Stimulated activated CD8-positive, alpha-beta memory T cell treated with anti-CD3 and anti-CD28 coated beads, Interleukin-7, amount 100 ng/mL, for 4 hours (primary cell): Measurements from ENCODE around the gene DEF6.

Experiments used
- DNase-seq, 2 donors: peaks; one replicate each; pipeline ENCODE4 v3.0.0-alpha.2; 2020; ENCODE audit warnings: low read depth in 2 of 2

The DEF6 gene

GRCh38 chr6:35343092-35343834 lies 45.6 kb downstream of the DEF6 start:
- DNase-seq: no peak

DNA sequence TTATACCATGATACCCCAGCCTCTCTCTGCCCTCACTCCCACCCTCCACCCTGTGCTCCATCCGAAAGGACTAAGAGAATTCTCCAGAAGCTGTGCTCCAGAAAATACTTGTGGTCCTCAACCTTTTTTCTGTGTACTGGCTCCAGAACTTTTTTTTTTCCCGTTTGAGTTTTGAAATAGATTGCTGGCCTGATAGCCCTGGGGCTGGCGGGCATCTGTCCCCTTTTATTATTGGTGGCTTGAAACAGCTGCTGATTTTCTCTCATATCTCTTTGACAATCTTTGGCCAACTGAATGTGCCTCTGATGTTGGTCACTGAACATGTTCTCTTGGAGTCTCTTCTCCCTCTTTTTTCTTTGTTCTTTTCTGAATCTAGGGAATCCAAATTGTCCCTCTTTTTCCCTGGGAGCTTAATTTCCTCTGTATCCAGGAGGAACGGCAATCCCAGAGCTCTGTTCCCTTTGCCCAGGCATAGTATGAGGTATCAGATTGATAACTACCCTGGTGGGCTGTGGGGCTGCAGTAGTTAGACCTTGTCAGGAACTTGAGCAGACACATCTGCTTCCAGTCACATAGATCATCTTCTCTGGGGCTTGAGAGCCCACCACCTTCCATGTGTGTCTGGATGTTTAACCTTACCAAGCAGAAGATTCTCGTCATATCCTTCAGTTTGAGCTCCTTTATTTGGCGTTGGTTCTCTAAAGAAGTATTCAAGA lies 46.4 kb downstream of the DEF6 start:
- DNase-seq: no peak

- DNase-seq: no peak
These were observed 53.8 kb downstream of the DEF6 start for GRCh38 chr6:35351422-35351821.

DNA sequence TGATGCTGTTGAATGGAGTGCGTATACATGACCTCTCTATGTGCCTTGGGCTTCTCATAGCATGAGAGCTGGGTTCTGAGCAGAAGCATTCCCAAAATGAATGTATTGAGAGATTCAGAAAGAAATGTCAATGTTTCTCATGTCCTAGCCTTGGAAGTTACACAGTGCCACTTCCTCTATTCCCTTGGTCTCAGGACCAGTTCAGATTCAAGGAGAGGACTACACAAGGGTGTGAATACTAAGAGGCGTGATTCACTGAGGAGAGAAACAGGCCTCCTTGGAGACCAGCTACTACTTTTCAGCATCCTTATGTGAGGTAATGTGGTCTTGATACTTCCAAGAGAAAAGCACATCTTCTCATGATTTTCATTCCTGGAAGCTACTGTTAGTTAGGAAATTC lies 55.1 kb downstream of the DEF6 start:
- DNase-seq: no peak

DNA sequence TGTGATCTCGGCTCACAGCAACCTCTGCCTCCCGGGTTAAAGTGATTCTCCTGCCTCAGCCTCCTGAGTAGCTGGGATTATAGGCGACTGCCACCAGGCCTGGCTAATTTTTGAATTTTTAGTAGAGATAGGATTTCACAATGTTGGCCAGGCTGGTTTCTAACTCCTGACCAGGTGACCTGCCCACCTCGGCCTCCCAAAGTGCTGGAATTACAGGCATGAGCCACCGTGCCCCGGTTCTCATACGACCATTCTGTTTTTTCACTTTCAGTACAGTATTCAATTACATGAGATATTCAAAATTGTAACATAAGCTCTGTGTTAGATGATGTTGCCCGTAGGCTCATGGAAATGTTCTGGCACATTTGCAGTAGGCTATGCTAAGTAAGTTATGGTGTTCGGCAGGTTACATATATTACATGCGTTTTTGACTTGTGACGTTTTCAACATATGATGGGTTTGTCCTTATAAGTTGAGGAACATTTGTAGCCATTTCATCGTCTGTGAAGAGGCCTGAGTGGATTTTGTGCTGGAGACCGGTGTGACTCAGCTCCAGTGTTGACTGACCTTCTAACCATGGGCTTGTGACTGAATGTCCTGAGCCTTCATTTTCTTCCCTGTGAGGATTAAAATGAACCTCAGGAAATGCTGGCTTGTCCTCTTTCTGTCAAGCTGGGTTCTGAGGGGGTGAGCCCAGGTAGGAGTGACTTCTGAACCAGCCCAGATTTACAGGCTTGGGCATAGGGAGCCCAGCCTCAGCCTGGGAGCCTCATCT lies 56.9 kb downstream of the DEF6 start:
- no peak for DNase-seq

DNA sequence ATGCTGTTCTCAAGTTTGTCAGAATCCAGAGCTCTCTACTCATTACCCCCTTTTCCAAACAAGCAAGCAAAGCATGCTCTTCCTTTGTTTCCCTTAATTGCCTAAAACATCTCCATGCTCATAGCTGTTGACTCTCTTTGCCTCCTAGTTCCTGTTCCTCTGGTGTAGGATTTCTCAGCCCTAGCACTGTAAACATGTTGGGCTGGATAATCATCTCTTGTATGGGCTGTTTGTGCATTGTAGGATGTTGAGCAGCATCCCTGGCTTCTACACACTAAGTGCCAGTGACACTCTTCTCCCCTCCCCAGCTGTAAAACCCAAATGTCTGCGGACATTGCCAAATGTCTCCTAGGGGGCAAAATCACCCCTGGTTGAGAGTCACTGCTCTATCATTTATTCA lies 58.8 kb downstream of the DEF6 start:
- DNase-seq: no peak

DNA sequence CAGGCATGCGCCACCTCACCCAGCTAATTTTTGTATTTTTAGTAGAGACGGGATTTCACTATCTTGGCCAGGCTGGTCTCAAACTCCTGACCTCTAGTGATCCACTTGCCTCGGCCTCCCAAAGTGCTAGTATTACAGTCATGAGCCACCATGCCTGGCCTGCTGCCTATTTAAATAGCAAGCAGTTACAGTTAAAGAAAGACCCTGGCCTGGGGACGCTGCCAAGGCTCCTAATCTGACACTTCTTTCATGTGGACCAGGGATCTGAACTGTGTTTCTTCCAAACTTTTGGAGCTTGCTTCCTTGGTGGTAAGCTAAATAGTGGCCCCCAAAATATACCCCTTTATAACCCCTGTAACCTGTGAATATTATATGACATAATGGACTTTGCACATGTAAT lies 60.1 kb downstream of the DEF6 start:
- DNase-seq: no peak

DNA sequence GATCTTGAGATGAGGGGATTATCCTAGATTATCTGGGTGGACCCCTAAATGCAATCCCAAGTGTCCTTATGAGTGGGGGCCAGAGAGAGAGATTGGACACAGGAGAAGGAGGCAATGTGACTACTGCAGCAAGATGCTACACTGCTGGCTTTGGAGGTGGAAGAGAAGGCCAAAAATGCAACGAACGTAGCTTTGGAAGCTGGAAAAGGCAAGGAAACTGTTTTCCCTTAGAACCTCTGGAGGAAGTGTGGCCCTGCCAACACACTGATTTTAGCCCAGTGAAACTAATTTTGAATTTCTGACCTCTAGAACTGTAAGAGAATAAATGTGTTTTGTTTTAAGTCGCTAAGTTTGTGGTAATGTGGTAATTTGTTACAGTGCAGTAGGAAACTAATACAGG lies 60.5 kb downstream of the DEF6 start:
- no peak for DNase-seq

DNA sequence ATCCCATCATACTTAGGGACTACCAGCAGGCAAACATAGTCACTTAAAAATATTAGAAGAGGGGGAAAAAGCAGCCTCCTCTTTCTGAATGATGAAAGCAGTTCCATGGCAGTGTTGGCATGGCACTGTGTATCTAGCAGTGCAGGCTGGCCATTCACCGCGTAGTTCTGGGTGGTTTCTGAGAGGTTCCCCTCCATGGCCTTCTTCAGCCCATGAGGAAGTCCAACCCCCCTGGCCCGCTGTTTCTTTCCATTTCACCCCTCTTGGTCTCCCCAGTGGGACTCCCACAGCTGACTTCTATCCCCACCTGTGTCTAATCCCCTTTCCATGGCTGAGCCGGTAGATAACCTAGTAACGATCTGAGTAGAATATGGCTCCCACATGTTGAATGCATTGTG lies 61.7 kb downstream of the DEF6 start:
- DNase-seq: no peak

DNA sequence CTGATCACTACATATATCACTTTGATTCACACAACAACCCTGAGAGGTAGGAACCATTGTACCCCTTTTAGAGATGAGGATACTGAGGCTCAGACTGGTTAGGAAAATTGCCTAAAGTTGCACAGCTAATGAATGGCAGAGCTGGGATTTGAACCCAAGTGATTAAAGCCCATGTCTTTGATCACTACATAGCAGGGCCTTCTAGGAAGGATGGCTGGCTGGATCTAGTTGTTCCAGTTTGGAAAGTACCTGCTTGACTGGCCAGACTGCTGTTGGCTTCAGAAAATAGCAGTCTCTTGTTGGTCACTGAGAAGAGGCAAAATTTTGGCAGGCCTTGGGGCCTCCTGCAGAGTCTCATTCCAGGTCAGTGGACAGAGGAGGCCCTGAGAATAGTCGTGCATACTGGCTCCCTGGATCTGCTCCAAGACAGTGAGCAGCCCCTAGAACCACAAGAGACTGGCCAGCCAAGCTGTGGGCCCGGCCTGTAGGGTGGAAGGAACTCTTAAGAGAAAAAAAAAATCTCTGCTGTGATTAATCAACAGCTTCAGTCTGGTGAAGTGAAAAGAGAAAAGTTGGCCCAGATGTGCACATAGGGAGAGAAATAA lies 62.2 kb downstream of the DEF6 start:
- no peak for DNase-seq

GRCh38 chr6:35360349-35361138 lies 62.9 kb downstream of the DEF6 start:
- DNase-seq: no peak

DNA sequence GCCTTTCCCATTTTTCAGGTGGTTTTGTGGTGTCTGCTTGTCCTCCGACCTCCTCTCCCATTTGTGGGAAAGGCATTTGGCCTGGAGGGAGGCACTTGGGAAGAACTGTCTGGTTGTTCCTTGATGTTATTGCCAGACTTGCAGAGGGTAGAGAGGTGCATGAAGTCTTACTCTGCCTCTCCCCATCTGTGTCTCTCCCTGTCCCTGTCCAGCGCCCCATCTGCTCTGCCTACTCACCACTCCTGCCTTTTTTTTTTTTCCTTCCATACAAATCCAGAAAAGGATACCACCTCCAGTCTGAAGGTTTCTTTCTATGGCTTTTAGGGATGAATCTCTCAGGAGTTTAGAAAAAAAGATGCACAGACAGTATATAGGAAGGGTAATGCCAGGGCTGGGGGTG lies 64.6 kb downstream of the DEF6 start:
- DNase-seq: no peak

- DNase-seq: no peak
These were observed 65.7 kb downstream of the DEF6 start for GRCh38 chr6:35363293-35363750.

DNA sequence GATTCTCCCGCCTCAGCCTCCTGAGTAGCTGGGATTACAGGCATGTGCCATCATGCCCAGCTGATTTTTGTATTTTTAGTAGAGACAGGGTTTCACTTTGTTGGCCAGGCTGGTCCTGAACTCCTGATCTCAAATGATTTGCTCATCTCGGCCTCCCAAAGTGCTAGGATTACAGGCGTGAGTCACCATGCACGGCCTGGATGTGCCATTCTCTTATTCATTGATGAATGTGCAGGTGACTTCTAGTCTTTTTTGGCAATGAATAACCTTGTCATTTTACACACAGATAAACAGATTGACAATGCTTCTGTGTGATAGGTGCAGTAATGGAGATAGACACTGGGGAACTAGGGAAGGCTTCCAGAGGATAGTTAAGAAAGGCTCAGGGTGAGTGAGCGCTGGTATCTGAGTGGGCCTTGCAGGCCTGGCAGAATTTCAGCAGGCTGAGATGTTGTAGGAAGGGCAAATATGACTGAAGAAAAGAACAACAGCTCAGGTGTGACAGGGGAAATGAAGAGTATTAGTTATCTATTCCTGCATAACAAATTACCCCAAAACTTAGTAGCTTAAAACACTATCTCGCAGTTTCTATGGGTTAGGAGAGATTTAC lies 68.1 kb downstream of the DEF6 start:
- no peak for DNase-seq

GRCh38 chr6:35366204-35366596 lies 68.6 kb downstream of the DEF6 start:
- no peak for DNase-seq

GRCh38 chr6:35367646-35368037 lies 70.0 kb downstream of the DEF6 start:
- DNase-seq: no peak

- DNase-seq: no peak
These were observed 70.6 kb downstream of the DEF6 start for GRCh38 chr6:35368038-35368887.

GRCh38 chr6:35370124-35370741 lies 72.6 kb downstream of the DEF6 start:
- peak; percentile 48 to 58 for DNase-seq

GRCh38 chr6:35370785-35371493 lies 73.3 kb downstream of the DEF6 start:
- no peak for DNase-seq
